A673 (cell line): Measurements from ENCODE around the gene TMTC2.

Experiments used
- CTCF ChIP-seq: fragments of 300-800, 200-600 bp; sonication (generic); conservative IDR thresholded peaks from 2 replicates; pipeline ENCODE4 v1.5.1; 2017; ENCODE audit warnings: low read depth, mild to moderate bottlenecking, antibody characterized with exemption, low read length, moderate library complexity, mixed read lengths
- EZH2 ChIP-seq: fragments of 200-600 bp; sonication (generic); IDR thresholded peaks from 2 replicates; pipeline ENCODE4 v1.6.1; 2017; ENCODE audit warnings: borderline replicate concordance, low read depth, mild to moderate bottlenecking, mixed read lengths, antibody characterized with exemption, low read length; ENCODE audit not compliant: poor library complexity, severe bottlenecking

- TF ChIP-seq CTCF, result no peak
- TF ChIP-seq EZH2, result no peak
Observed at GRCh38 chr12:83040991-83041390, 354.3 kb downstream of the TMTC2 start.
